Tibial nerve (tissue), 4 donors: ENCODE results near the gene NEDD4L. TPM values are rescaled to one million over a fixed set of nuclear protein-coding genes. Genes with fewer than 3 reads are reported as not detected.
"Not testable (repeated sequence)": the region's sequence is repeated elsewhere in the genome, so short reads cannot be mapped to it uniquely, and the experiment has no call there.

Experiments
- DNase-seq, 2 donors: peaks; one replicate each; pipeline ENCODE4 v3.0.0-alpha.2; 2019; ENCODE audit warnings: low spot score in 2 of 2
- H3K27ac ChIP-seq, 4 donors: fragments of 200-600 bp; sonication (generic) in 3 of 4; one replicate each; pipeline ENCODE4 v1.5.1; 2017 to 2019; ENCODE audit warnings: mild to moderate bottlenecking in 1 of 4
- H3K27me3 ChIP-seq, 2 donors: fragments of 200-600 bp; sonication (generic) in 1 of 2; one replicate each; pipeline versions ENCODE4 v1.5.1 to v1.6.0; 2017 to 2019
- H3K36me3 ChIP-seq, 3 donors: fragments of 200-600 bp; sonication (generic); one replicate each; pipeline ENCODE4 v1.5.1; 2018 to 2019
- H3K4me1 ChIP-seq, 4 donors: fragments of 200-600 bp; sonication (generic) in 3 of 4; one replicate each; pipeline ENCODE4 v1.5.1; 2017 to 2019
- H3K4me3 ChIP-seq, 4 donors: fragments of 200-600 bp; sonication (generic) in 3 of 4; one replicate each; pipeline ENCODE4 v1.5.1; 2017 to 2019; ENCODE audit warnings: mild to moderate bottlenecking in 1 of 4, moderate library complexity in 1 of 4
- H3K9me3 ChIP-seq, 4 donors: fragments of 200-600 bp; sonication (generic) in 3 of 4; one replicate each; pipeline ENCODE4 v1.5.1; 2017 to 2019
- EP300 ChIP-seq, 2 donors: sonication (generic); formaldehyde crosslinking; IDR thresholded peaks; one replicate each; pipeline ENCODE4 v1.6.1; 2017; ENCODE audit warnings: antibody characterized with exemption in 2 of 2, mild to moderate bottlenecking in 1 of 2
- POLR2A ChIP-seq, 2 donors: fragments of 450-650 bp; IDR thresholded peaks; one replicate each; pipeline ENCODE4 v1.6.1; 2017; ENCODE audit warnings: antibody characterized with exemption in 2 of 2, mild to moderate bottlenecking in 2 of 2, moderate library complexity in 2 of 2
- WGBS, 2 donors: methylation state at CpG; one replicate each; pipeline ENCODE4 v1.1.5; 2018; 5-methylcytosine and 5-hydroxymethylcytosine counted together
- total RNA-seq, 4 donors: library from RNA; depleted of rRNA; stranded (reverse); fragments of >200 nt; gene quantifications; one replicate each; pipeline ENCODE4 v1.1.0, GENCODE V29; 2016
- TF ChIP-seq, protein P1 (sequence below), 5 experiments: fragments of 200-600 bp in 3 of 5; fragments of 450-650 bp in 2 of 5; sonication (generic) in 3 of 5; IDR thresholded peaks; one replicate each; pipeline ENCODE4 v1.5.1; 2016 to 2019; ENCODE audit warnings: antibody characterized with exemption in 5 of 5, mild to moderate bottlenecking in 3 of 5, moderate library complexity in 2 of 5

Gene NEDD4L
- total RNA-seq, 4 donors from 2014 or later = 15.3 to 59.9 (median 26.8) TPM

DNA sequence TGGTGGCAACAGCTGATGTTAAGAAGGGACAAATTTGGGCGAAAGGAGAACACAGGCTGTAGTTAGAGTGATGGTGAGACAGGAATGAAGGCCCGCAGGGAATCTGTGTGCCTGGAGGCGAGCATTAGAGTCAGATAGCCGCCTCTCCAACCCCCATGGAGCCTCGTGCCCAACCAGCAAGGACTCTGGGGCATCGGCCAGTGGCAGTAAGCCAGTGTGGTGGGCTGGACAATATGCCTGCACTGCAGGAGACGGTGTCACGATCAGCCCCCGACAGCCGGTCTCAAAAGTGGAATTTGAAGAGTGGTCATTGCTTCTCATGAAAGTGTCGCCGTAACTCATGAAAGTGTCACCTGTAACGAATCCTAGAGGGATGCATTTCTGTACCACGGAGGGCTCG, 335.4 kb downstream of the NEDD4L start:
- Histone ChIP-seq H3K36me3 (peaks cover 0 to 28% (median 0%) of the 10 kb centered on the region in 3 donors), H3K27me3 (no peaks in the 10 kb centered on the region), H3K27ac (no peak overlapping the region), H3K4me1 (no peaks in the 10 kb centered on the region), H3K9me3 (no peaks in the 10 kb centered on the region), H3K4me3 (no peak overlapping the region)
- DNase-seq = no peak
- TF ChIP-seq, protein P1, sequence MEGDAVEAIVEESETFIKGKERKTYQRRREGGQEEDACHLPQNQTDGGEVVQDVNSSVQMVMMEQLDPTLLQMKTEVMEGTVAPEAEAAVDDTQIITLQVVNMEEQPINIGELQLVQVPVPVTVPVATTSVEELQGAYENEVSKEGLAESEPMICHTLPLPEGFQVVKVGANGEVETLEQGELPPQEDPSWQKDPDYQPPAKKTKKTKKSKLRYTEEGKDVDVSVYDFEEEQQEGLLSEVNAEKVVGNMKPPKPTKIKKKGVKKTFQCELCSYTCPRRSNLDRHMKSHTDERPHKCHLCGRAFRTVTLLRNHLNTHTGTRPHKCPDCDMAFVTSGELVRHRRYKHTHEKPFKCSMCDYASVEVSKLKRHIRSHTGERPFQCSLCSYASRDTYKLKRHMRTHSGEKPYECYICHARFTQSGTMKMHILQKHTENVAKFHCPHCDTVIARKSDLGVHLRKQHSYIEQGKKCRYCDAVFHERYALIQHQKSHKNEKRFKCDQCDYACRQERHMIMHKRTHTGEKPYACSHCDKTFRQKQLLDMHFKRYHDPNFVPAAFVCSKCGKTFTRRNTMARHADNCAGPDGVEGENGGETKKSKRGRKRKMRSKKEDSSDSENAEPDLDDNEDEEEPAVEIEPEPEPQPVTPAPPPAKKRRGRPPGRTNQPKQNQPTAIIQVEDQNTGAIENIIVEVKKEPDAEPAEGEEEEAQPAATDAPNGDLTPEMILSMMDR (IDR thresholded peaks at IDR 0.05) = no peak
- TF ChIP-seq POLR2A (IDR thresholded peaks at IDR 0.05) = no peak
- TF ChIP-seq EP300 (IDR thresholded peaks at IDR 0.05) = no peak
- WGBS, 2 donors = 89 to 92% methylated on average over 13 to 15 of the region's 15 CpGs

DNA sequence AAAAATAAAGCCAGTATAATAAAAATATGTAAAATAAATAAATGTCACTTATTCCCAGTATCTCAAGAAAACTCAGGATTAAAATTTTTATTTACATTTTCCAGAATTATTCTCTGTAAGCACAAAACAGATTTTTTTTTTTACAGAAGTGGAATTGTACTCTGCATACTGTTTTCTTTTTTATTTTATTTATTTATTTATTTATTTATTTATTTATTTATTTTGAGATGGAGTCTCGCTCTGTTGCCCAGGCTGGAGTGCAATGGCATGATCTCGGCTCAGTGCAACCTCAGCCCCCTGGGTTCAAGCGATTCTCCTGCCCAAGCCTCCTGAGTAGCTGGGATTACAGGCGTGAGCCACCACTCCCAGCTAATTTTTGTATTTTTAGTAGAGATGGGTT, 336.1 kb downstream of the NEDD4L start:
- 86 to 96% methylated on average over 4 of the region's 4 CpGs for WGBS, 2 donors
- DNase-seq, H3K27me3 ChIP-seq, H3K27ac ChIP-seq, H3K4me3 ChIP-seq, H3K9me3 ChIP-seq, H3K4me1 ChIP-seq: not testable (repeated sequence)
- H3K36me3 ChIP-seq = peaks cover 0 to 28% (median 0%) of the 10 kb centered on the region in 3 donors

DNA sequence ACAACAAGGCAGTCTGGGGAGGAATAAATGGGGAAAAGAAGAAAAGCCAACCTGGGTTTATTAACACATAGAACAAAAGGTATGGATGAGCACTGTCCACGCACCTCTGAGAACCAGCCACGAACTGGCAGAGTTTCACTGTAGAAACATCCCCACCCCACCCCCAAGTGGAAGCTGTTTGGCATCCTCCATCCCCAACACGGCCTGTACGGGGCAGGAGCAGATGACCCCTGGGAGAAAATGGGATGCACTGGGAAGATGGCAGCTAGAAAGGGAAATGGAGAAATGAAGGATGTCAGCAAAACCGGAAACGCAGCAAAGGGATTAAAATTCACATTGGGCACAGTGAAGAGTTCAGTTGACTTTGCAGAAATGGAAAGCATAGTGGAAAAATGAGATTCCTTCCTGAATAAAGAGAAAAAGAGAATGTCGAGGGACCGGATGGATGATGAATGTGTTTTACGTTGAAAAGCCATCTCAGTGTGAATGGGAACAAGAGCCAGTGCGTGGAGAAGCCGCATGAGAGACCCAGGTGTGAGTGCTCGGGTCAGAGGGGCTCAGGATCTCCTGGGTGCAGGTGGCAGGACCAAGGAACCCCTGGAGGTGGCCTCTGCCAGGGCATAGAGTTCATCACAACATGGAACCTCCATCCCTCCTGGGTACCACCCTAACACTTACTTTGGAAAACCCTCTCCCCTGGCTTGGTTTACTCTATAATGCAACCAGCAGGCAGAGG, 337.8 kb downstream of the NEDD4L start:
- TF ChIP-seq EP300 (IDR thresholded peaks at IDR 0.05) = no peak
- no peak for TF ChIP-seq POLR2A (IDR thresholded peaks at IDR 0.05)
- TF ChIP-seq, protein P1 (IDR thresholded peaks at IDR 0.05) = no peak
- DNase-seq = no peak
- no peak overlapping the region for H3K4me3 ChIP-seq

DNA sequence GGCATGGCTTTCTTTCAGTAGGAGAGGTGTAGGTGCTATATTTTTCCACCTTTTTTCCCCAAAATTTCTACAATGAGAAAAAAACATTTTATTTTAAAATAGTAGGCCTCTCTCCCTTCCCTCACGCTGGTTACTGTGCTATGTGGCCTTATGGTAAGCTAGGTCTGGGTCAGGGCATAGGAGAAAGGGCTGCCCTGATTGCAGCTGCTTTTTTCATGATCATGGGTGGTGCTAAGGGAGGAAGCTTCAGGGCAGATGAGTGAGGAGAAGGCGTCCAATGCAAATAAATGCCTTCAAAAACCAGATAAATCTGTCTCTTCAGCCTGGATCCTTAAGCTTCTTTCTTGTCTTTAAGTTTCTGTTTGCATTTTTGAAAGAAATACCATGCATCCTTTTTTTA, 338.4 kb downstream of the NEDD4L start:
- Histone ChIP-seq H3K4me1 (no peaks in the 10 kb centered on the region), H3K4me3 (no peak overlapping the region), H3K27me3 (no peaks in the 10 kb centered on the region), H3K9me3 (no peaks in the 10 kb centered on the region), H3K36me3 (peaks cover 0 to 43% (median 0%) of the 10 kb centered on the region in 3 donors), H3K27ac (no peak overlapping the region)
- 59 to 79% methylated on average over 2 of the region's 2 CpGs for WGBS, 2 donors
- TF ChIP-seq EP300 (IDR thresholded peaks at IDR 0.05) (no peak), POLR2A (IDR thresholded peaks at IDR 0.05) (no peak)
- TF ChIP-seq, protein P1 (IDR thresholded peaks at IDR 0.05) = no peak
- no peak for DNase-seq

More for the DNA sequence above, 337.8 kb downstream of the NEDD4L start:
- Histone ChIP-seq H3K36me3 (peaks cover 0 to 42% (median 0%) of the 10 kb centered on the region in 3 donors), H3K9me3 (no peaks in the 10 kb centered on the region), H3K27ac (no peak overlapping the region), H3K4me1 (no peaks in the 10 kb centered on the region), H3K27me3 (no peaks in the 10 kb centered on the region)
- WGBS, 2 donors = 91 to 92% methylated on average over 12 of the region's 12 CpGs

DNA sequence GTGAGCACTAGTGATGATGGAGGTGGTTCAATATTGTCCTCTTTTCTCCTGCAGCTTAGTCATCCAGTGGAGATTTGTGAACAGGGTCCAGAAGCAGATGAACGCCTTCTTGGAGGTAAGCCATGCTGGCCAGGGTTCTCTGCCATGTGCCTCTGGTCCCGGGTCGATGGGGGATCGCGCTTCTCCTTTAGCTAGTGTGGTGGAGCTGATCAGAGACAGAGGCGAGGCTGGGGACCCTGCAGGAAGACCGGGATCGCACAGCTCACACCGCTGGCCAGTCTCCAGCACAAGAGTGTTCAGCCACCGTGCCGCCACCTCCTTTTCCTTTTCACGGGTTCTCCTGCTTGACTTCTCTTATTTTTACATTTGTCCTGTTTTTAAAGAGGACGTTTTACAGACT, 341.4 kb downstream of the NEDD4L start:
- Histone ChIP-seq H3K4me1 (no peaks in the 10 kb centered on the region), H3K9me3 (no peaks in the 10 kb centered on the region), H3K27ac (no peak overlapping the region), H3K36me3 (peaks cover 0 to 49% (median 0%) of the 10 kb centered on the region in 3 donors), H3K4me3 (no peak overlapping the region), H3K27me3 (no peaks in the 10 kb centered on the region)
- 81 to 90% methylated on average over 13 of the region's 13 CpGs for WGBS, 2 donors
- TF ChIP-seq, protein P1 (IDR thresholded peaks at IDR 0.05) = no peak
- TF ChIP-seq EP300 (IDR thresholded peaks at IDR 0.05) (no peak), POLR2A (IDR thresholded peaks at IDR 0.05) (no peak)
- DNase-seq = no peak
